GM23248 (cell line): ENCODE measurements around the gene TSPOAP1. TPM values are rescaled to one million over a fixed set of nuclear protein-coding genes. Genes with fewer than 3 reads are reported as not detected.

ENCODE experiments used
- DNase-seq: peaks from one replicate; pipeline ENCODE4 v3.0.0-alpha.2; 2015
- H2AFZ ChIP-seq: fragments of 200-600 bp; sonication (generic); 2 replicates; pipeline ENCODE4 v1.6.1; 2016; ENCODE audit warnings: antibody characterized with exemption
- H3F3A ChIP-seq: fragments of 200-600 bp; sonication (generic); 2 replicates; pipeline ENCODE4 v1.6.1; 2016; ENCODE audit warnings: mild to moderate bottlenecking, antibody characterized with exemption, mixed run types; ENCODE audit not compliant: insufficient read depth
- H3K27ac ChIP-seq: fragments of 200-600 bp; sonication (generic); 2 replicates; pipeline ENCODE4 v1.5.1; 2016; ENCODE audit warnings: mild to moderate bottlenecking
- H3K27me3 ChIP-seq: fragments of 200-600 bp; sonication (generic); replicated peaks from 2 replicates; pipeline ENCODE4 v1.6.1; 2016; ENCODE audit warnings: mild to moderate bottlenecking; ENCODE audit not compliant: insufficient read depth
- H3K36me3 ChIP-seq: fragments of 200-600 bp; sonication (generic); 2 replicates; pipeline ENCODE4 v1.6.1; 2016; ENCODE audit warnings: low read depth, mild to moderate bottlenecking
- H3K4me1 ChIP-seq: fragments of 200-600 bp; sonication (generic); 2 replicates; pipeline ENCODE4 v1.6.1; 2016; ENCODE audit warnings: mild to moderate bottlenecking; ENCODE audit not compliant: insufficient read depth
- H3K4me2 ChIP-seq: fragments of 200-600 bp; sonication (generic); one replicate; pipeline ENCODE4 v1.6.1; 2016; ENCODE audit warnings: mild to moderate bottlenecking; ENCODE audit not compliant: unreplicated experiment
- H3K4me3 ChIP-seq: fragments of 200-600 bp; sonication (generic); 2 replicates; pipeline ENCODE4 v1.5.1; 2016; ENCODE audit warnings: mild to moderate bottlenecking
- H3K79me2 ChIP-seq: fragments of 200-600 bp; sonication (generic); 2 replicates; pipeline ENCODE4 v1.6.1; 2016; ENCODE audit warnings: mild to moderate bottlenecking; ENCODE audit not compliant: insufficient read depth
- H3K9ac ChIP-seq: fragments of 200-600 bp; sonication (generic); 2 replicates; pipeline ENCODE4 v1.6.1; 2016; ENCODE audit warnings: mild to moderate bottlenecking
- H3K9me2 ChIP-seq: fragments of 200-600 bp; sonication (generic); 2 replicates; pipeline ENCODE4 v1.6.1; 2016; ENCODE audit warnings: mixed run types, mild to moderate bottlenecking, moderate library complexity; ENCODE audit not compliant: insufficient read depth
- H3K9me3 ChIP-seq: fragments of 200-600 bp; sonication (generic); one replicate; pipeline ENCODE4 v1.6.1; 2017; ENCODE audit warnings: low read depth
- H4K20me1 ChIP-seq: fragments of 200-600 bp; sonication (generic); 2 replicates; pipeline ENCODE4 v1.6.0; 2016; ENCODE audit not compliant: insufficient read depth
- EZH2 ChIP-seq: fragments of 200-600 bp; sonication (generic); IDR thresholded peaks from 2 replicates; pipeline ENCODE4 v1.6.1; 2018; ENCODE audit warnings: antibody characterized with exemption, mild to moderate bottlenecking; ENCODE audit not compliant: insufficient read depth, poor library complexity, severe bottlenecking
- EZH2phosphoT487 ChIP-seq: fragments of 200-600 bp; sonication (generic); IDR thresholded peaks from 2 replicates; pipeline ENCODE4 v1.6.1; 2018; ENCODE audit warnings: antibody characterized with exemption, moderate library complexity, mild to moderate bottlenecking, low read depth; ENCODE audit not compliant: insufficient read depth
- WGBS, 2 experiments: methylation state at CpG; one replicate each; pipeline ENCODE4 v1.1.6; 2015 to 2017; ENCODE audit warnings: low lambda C conversion rate in 2 of 2, low coverage in 1 of 2; ENCODE audit errors: missing lambda C conversion rate in 2 of 2; 5-methylcytosine and 5-hydroxymethylcytosine counted together
- in situ Hi-C: fragments of 300-500 bp; cut with MboI; formaldehyde crosslinking; loops from 2 replicates; pipeline ENCODE4 v1.15.0; 2020
- polyA plus RNA-seq: library from polyadenylated mRNA; unstranded; fragments of >200 nt; fragmentation: Nextera tagmentation; extraction: Ambion mirVana; gene quantifications from 2 replicates; pipeline ENCODE4 v1.2.1, GENCODE V29; 2016
- total RNA-seq: library from RNA; depleted of rRNA; stranded (reverse); fragments of >200 nt; shearing (Covaris generic); gene quantifications from 2 replicates; pipeline ENCODE4 v1.2.3, GENCODE V29; 2014; rRNA removed

The TSPOAP1 gene
- total RNA-seq (under 0.01 and 0.76 TPM in 2 replicates), polyA plus RNA-seq (0.63 and 1.0 TPM in 2 replicates)

GRCh38 chr17:58328195-58329034 is at the start of gene TSPOAP1:
Gene TSPOAP1 (minus strand): TSS chr17:58328795. CDS start chr17:58327920, 875 bp downstream.
- WGBS, 2 experiments, result 19 to 20% methylated on average over 16 to 19 of the region's 23 CpGs
- H3K79me2 ChIP-seq, result no peaks in the 10 kb centered on the region
- no peaks in the 10 kb centered on the region for H3K36me3 ChIP-seq
- H3F3A ChIP-seq, result no peaks in the 10 kb centered on the region
- TF ChIP-seq EZH2phosphoT487 (no peak), EZH2 (no peak)
- no peaks in the 10 kb centered on the region for H3K9me3 ChIP-seq
- DNase-seq, result no peak
- no peak within 1 kb of the TSS for H3K27ac ChIP-seq
- H3K9ac ChIP-seq, result no peak within 1 kb of the TSS
- no peak within 1 kb of the TSS for H2AFZ ChIP-seq
- H3K9me2 ChIP-seq, result no peaks in the 10 kb centered on the region
- H3K4me2 ChIP-seq, result no peak within 1 kb of the TSS
- no peaks in the 10 kb centered on the region; the same call in 1 of the 2 replicates for H3K27me3 ChIP-seq
- no peak within 1 kb of the TSS for H3K4me3 ChIP-seq
- no peaks in the 10 kb centered on the region for H4K20me1 ChIP-seq
- in situ Hi-C loops, result no loop called here
- no peaks in the 10 kb centered on the region for H3K4me1 ChIP-seq

- TF ChIP-seq EZH2 (no peak), EZH2phosphoT487 (no peak)
- in situ Hi-C loops, result no loop called here
- Histone ChIP-seq H3K79me2 (no peaks in the 10 kb centered on the region), H3K9me2 (no peaks in the 10 kb centered on the region), H3K4me1 (no peaks in the 10 kb centered on the region), H3K4me2 (no peak overlapping the region), H3K4me3 (no peak overlapping the region), H3K36me3 (no peaks in the 10 kb centered on the region), H2AFZ (no peak overlapping the region), H3K27ac (no peak overlapping the region), H3K9me3 (no peaks in the 10 kb centered on the region), H3K27me3 (no peaks in the 10 kb centered on the region; the same call in 1 of the 2 replicates), H3K9ac (no peak overlapping the region), H3F3A (no peaks in the 10 kb centered on the region), H4K20me1 (no peaks in the 10 kb centered on the region)
- WGBS, 2 experiments, result 55 to 62% methylated on average over 4 to 5 of the region's 5 CpGs
- DNase-seq, result no peak
Measured at GRCh38 chr17:58377661-58378060, 49.1 kb upstream of the TSPOAP1 start.

- Histone ChIP-seq H4K20me1 (no peaks in the 10 kb centered on the region), H3F3A (no peaks in the 10 kb centered on the region), H3K36me3 (no peaks in the 10 kb centered on the region), H2AFZ (no peak overlapping the region), H3K79me2 (no peaks in the 10 kb centered on the region), H3K9ac (no peak overlapping the region), H3K4me3 (no peak overlapping the region), H3K27me3 (no peaks in the 10 kb centered on the region; the same call in 1 of the 2 replicates), H3K9me3 (no peaks in the 10 kb centered on the region), H3K4me2 (no peak overlapping the region), H3K4me1 (no peaks in the 10 kb centered on the region), H3K27ac (no peak overlapping the region), H3K9me2 (no peaks in the 10 kb centered on the region)
- 39 to 54% methylated on average over 3 of the region's 3 CpGs for WGBS, 2 experiments
- DNase-seq, result no peak
- in situ Hi-C loops, result no loop called here
- no peak for TF ChIP-seq EZH2
- no peak for TF ChIP-seq EZH2phosphoT487
Measured at GRCh38 chr17:58377093-58377601, 48.6 kb upstream of the TSPOAP1 start.

GRCh38 chr17:58376472-58377000 is 47.9 kb upstream of the TSPOAP1 start:
- 28 to 34% methylated on average over 4 of the region's 4 CpGs for WGBS, 2 experiments
- TF ChIP-seq EZH2phosphoT487 (no peak), EZH2 (no peak)

More at GRCh38 chr17:58376472-58377000, 47.9 kb upstream of the TSPOAP1 start:
- Histone ChIP-seq H4K20me1 (no peaks in the 10 kb centered on the region), H3K27me3 (no peaks in the 10 kb centered on the region; the same call in none of the 2 replicates), H3K9me3 (no peaks in the 10 kb centered on the region), H2AFZ (no peak overlapping the region), H3F3A (no peaks in the 10 kb centered on the region), H3K4me1 (no peaks in the 10 kb centered on the region), H3K36me3 (no peaks in the 10 kb centered on the region), H3K4me2 (no peak overlapping the region), H3K9me2 (no peaks in the 10 kb centered on the region), H3K79me2 (no peaks in the 10 kb centered on the region), H3K27ac (no peak overlapping the region), H3K9ac (no peak overlapping the region), H3K4me3 (no peak overlapping the region)
- in situ Hi-C loops, result no loop called here
- DNase-seq, result no peak
